ENCODE data around the gene HSPB2. TPM values are rescaled to one million over a fixed set of nuclear protein-coding genes. Genes with fewer than 3 reads are reported as not detected.
A peak's percentile ranks its signal among the peaks of the same experiment; 100 is the strongest.

HSPB2 gene
- total and polyA plus RNA-seq, 2 of the 8 experiments (the other 6 are each of a cell fraction or from before 2014, with no cell fraction given) = 0.32 to 0.86 TPM

GRCh38 chr11:111918390-111919256 is 6.1 kb downstream of the HSPB2 start, which contains the start of gene C11orf52 (continued):
- TF ChIP-seq CHD7 (IDR thresholded peaks at IDR 0.05; ENCODE audit: insufficient replicate concordance, low read length) (no peak), NANOG (IDR thresholded peaks at IDR 0.05; ENCODE audit: insufficient read depth, low read depth, low read length, poor library complexity, severe bottlenecking) (peak; percentile 9), GABPA (IDR thresholded peaks at IDR 0.05; ENCODE audit: borderline replicate concordance, insufficient read depth, low read length) (no peak), BCL11A (IDR thresholded peaks at IDR 0.05; ENCODE audit: low read depth in 2 of 2, low read length in 2 of 2) (no peak), E2F6 (IDR thresholded peaks at IDR 0.05) (no peak), KDM4A (IDR thresholded peaks at IDR 0.05; ENCODE audit: low read depth, low read length, severe bottlenecking) (no peak), HDAC6 (IDR thresholded peaks at IDR 0.05; ENCODE audit: low read depth, low read length) (no peak), SP1 (IDR thresholded peaks at IDR 0.05; ENCODE audit: low read depth, low read length) (peak; percentile 54; the same call in 1 of the 2 replicates), EGR1 (IDR thresholded peaks at IDR 0.05; ENCODE audit: borderline replicate concordance, low read depth, low read length) (no peak)
